ENCODE results near the gene ACOXL.
"Not testable (repeated sequence)": the region's sequence is repeated elsewhere in the genome, so short reads cannot be mapped to it uniquely, and the experiment has no call there.

Gene ACOXL

DNA sequence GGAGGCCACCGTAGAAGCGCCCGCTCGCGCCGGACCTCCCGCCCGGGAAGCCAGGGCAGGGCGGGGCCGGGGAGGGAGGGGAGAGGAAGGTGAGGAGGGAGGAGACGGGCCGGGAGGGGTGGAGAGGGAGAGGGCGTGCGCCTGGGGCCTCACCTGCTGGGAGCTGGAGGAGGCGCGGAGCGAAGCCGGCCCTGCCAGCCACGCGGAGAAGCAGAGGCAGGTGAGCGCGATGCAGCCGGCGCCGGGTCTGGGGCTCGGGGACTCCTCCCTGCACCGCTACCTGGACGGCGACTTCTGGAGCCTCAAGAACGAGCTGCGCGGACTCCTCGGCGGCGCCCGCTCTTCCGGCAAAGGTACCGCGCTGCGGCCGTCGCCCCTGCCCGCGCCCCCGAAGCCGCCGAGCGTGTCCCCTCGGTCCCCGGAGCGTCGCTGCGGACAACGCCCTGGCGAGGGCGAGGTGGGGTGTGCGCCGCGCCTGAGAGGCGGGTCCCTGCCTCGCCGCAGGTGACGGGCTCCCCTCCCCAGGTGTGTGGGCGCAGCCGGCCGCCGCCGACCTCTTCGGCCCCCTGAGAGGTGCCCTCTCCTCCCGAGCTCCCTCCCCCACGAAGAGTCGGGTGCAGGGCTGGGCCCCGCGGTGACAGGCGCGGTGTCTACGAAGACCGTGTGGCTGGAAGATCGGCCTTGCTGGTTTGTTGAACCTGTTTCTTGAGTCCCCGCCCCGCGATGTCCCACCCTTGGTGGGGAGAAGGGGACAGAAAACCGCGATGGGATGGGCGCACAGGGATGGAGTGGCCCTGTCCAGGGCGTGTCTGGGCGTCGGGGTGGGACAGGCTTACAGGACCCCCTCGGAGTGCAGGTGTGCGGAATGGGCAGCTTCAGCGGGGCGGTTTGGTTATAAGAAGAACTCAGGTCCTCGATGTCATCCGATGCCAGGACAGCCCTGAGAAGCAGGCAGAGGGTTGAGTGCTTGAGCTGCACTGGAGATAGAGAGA lies at the start of gene ACOXL:
ACOXL (plus strand) TSS at position 152 of the 992 bp plus-strand sequence. CDS start 35,817 bp downstream, outside the sequence.
- no peak for DNase-seq

DNA sequence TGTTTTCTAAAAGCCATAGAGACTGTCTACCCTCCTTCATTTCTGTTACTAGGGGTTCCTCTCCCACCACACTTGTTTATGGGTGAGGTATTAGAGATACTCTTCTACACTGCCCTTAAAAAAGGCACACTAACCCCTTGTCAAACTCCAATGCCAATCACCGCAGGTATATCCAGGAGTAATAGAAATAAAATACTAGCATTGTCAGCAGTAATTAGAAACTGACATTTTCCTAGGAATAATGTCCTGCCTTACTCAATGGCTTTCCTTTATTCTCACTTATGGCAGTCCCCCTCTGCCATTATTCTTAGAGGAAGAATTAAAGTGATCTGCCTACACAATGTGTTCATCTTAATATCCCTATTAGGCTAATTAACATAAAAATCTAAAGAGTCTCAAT lies 49.5 kb upstream of the ACOXL start:
- no peak for DNase-seq

DNA sequence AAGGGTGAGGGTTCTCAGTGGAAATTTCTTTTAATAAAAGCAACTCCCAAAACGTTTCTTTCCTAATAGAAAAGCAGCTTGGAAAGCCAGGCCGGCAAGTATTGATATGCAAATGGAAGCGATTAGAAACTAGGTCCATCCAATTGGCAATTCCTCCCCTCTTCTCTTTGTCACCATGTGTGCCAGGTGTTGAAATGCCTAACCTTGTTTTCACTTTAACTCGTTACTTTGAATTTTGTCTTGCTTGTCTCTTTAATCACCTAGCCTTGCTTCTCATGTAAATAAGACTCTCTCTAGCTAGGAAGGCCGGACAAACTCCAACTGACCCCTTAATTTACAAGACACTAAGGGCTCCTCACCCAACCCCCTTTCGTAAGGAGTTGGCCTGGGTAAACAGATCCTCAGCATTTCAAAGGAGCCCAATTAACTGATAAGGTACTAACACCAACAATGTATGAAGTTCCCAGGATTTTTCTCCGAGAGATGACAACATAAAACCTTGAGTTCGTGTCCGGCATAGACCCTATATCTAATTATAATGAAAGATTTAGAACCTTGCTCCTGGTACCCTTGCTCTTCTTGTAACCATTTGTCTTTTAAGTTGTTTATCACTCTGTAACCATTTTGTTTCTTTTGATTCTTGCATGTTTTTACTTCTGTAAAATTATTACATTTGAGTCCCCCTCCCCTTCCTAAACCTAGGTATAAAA lies 44.4 kb upstream of the ACOXL start:
- not testable (repeated sequence) for DNase-seq

DNA sequence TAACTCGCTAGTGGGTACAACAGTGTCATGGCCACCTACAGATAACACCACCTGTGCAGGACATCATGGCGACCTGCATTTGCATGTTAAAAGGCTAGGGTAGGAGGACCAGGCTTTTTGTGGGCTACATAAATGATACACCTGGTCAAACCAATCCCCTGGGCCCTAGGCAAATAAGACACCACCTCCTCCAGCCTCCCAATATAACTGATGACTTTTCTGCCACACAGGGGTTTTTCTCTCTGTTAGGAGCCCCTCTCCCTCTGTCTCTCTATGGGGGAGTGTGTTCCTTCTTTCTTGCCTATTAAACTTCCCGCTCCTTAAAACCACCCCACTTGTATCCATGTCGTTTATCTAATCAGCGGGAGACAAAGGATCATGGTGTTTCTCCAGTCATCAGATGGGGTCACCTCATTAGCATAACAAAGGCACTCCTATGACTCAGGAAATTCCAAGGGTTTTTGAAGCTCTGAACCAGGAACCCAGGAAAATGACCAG lies 43.7 kb upstream of the ACOXL start:
- DNase-seq = no peak

DNA sequence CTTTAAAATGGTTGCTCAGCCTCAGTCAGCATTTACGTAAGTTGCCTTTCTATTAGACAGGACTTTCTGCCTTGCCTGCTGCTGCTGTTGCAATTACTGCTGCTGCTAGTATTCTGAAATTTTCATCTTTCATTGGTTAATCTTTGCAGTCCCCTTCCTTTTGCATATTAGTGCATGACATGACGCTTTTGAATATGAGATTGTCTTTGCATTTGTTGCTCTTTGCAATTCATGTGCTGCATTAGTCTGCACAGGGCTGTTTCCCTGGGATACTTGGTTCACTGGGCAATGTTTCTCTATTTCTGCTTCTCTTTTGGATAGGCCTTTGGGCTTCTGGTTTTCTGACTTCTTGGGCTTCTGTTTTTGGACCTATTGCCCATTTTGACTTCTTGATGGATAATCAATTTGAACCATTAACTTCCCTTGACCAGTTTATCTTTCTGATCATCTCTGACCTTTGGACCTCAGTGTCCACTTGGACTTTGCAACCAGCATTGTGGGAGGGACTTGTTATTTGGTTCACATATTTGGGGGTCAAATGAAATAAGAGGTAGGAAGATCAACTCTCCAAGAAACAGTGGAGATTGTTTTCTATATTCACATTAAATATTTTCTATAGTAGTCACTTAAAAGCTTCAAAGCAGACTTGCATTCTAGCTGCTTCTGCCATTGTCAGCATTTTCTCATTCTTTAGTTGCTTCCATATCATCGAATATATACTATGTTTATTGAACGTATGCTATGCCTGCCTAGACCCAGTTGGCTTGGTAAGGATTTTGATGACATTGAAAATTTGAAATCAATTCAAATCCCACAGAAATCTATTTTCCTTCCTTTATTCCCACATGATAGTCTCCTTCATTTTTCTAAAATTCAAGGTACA lies 42.0 kb upstream of the ACOXL start:
- DNase-seq = no peak

DNA sequence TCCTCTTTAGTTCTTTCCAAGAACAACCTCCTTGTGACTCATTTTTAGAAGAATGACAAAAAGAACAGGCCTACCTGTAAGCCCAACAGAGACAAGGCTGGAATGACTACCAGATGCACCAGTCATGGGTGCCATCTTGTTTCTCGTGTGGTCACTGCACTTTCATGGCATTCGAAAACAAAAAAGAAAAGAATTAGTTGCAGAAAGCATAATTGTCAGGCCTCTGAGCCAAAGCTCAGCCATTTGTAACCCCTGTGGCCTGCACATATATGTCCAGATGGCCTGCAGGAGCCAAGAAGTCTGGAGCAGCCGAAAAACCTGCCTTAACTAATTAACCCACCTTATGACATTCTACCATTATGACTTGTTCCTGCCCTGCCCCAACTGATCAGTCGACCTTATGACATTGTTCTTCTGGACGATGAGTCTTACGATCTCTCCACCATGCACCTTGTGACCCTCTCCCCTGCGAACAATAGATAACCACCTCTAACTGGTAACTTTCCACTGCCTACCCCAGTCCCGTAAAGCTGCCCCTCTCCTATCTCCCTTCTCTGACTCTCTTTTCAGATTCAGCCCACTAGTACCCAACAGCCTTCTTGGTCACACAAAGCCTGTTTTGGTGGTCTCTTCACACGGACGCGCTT lies 40.6 kb upstream of the ACOXL start:
- DNase-seq = no peak

DNA sequence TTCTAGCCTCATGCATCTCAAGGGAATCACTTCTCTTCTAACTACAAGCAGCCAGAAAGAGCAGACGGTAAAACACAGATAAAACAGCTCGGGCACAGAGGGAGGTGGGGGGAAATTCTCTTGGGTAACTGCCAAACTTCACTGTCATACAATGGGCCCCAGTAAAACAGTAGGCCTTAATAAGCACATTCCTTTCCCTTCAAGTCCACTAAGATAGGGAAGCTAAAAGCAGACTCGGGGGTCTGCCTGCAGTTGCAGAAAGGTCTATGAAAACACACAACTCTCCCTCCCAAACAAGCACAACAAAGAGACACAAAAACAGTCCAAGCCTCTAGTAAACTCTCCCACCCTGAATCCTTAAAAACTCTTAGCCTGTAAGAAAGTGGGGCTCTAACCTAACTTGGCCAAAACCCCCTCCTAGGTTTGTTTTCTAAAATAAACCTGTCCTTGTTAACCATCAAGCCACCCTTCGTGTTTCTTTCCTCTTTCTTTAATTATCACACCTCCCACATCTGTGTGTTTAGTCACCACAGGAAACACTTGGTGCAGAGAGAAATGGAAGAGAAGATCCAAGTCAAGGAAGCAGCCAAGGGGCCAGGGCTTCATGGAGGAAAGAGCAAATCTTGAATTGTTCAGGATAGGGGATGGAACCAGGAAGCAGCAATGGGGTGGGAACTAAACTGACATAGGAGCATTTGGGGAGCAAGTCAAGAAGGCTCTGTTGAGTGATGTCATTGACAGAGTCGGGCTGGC lies 37.1 kb upstream of the ACOXL start:
- DNase-seq = not testable (repeated sequence)

DNA sequence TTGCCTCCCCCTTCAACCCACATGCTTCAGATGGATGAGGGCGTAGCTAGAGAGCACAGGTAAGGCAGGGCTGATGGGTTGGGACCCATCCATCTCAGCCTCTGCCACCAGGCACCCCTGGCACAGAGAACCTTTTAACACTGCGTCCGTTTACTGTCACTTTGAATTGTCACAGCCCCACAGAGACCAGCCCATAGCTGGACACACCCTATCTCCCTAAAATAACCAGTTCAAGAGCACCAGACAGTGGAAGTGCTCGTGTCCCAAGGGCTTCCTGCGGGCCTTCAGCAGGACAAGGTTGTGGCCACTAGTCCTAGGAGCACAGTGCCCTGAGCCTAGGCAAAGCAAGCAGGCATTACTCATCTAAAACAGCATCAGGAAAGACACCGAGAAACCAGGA lies 34.1 kb upstream of the ACOXL start:
- DNase-seq = not testable (repeated sequence)

DNA sequence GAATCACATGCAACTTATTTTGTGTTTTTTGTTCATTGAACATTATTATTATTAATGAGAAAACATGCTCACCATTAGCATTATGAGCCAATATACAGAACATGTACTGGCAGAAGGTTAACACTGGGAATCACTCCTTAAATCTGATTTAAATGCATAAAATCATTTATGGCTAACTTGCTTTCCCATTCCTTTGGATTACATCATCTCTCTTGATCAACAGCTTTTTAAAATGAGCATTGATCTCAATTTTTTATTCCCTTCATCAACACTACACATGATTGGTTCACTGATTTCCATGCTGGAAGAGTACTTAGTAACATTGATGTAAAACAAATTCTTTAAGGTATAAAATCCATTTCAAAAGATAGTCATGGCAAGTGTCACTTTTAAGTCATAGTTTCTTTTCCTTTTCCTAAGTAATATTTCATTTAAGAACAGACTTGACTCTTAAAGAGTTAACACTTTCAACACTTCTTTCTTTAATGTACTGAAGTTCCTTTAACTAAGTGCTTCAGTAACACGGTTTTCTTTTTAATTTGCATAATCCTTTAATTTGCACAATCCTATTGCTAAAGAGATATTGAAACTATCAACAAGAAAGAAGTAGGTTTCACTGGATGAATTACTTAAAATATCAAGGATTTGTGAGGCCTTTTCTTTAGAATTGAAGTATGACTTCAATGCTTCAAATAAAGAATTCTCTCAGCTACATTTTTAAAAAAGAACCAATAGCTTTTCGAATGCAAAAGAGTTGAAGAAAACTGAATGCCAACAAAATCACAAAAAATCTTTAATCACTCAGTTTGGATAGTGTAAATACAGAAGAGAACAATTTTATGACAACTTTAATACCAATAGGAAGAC lies 29.6 kb upstream of the ACOXL start:
- no peak for DNase-seq

DNA sequence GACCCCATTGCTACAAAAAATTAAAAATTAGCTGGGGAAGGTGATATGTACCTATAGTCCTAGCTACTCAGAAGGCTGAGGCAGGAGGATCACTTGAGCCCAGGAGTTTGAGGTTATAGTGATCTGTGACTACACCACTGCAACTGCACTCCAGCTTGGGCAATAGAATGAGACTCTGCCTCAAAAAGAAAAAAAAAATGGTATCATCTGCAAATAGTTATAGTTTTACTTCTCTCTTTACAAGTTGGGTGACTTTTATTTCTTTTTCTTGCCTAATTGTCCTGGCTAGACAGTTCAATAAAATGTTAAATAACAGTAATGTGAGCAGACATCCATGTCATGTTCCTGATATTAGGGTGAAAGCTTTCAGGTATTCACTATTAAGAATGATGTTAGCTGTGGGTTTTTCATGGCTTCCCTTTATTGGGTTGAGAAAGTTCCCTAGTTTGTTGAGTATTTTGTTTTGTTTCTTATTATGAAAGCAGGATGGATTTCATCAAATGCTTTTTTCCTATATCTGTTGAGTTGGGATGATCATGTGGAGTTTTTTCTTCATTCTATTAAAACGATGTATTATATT lies 24.9 kb upstream of the ACOXL start:
- DNase-seq = no peak

DNA sequence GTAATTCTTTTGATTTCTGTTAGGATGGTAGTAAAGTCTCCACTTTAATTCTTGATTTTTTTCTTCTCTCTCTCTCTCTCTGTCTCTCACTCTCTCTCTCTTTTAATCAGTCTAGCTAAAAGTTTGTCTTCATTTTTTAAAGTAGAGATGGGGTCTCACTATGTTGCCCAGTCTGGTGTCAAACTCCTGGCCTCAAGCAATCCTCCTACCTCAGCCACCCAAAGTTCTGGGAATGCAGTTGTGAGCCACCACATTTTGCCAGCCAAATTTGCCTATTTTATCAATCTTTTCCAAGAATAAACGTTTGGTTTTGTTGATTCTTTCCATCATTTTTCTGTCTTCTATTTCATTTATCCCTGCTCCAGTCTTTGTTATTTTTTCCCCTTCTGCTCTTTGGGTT lies 23.9 kb upstream of the ACOXL start:
- DNase-seq = no peak

DNA sequence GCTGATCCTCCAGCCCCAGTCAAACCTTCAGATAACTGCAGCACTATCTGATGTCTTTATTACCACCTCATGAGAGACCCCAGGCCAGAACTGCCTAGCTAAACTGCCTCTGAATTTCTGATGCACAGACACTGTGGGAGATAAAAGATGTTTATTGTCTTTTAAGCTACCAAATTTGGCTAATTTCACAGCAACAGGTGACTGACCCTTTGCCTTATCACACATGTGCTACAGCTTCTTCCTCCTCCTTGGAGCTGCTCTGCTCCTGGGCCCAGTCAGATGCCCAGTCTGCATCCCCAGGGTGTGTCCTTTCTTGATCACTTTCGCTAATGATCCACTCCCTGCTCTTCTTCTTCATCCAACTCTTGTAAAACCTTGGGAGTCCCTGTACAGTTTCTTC lies 19.6 kb upstream of the ACOXL start:
- no peak for DNase-seq

DNA sequence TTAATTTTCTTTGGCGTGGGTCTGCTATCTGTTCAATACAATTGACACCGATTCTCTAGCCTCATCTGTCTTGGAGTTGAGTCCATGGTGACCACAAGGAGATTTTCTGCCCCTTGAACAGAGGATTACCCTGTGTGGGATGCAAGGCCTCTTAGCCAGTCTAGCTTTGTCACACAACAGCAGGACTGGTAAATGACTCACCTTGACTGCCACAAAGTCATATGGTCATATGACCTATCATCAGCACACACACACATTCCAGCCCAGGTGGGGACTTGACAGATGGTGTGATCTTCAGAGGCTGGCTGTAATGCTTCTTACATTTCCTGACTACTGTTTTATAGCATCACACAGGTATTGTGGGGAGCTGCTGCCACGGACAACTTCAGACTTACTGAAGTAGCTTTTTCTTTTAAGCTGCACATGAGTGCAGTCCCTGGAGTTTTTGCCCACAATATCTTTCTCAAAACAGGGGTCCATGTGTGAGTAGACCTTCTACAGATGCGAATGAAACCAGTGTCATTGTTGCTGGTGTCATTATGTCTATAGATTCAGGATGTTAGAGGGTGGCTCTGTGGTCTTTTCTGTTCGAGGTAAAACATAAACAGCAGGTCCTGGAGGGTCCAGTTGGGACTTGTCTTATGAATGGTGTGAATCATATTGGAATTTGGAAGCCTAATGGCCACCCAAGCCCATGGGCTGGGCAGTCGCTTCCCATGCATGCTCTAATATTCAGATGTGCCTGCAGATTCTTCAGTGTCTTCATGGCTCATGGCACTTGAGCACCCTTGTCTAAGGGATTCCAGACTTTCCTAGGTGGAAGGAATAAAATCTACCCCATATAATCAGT lies 18.6 kb upstream of the ACOXL start:
- no peak for DNase-seq

DNA sequence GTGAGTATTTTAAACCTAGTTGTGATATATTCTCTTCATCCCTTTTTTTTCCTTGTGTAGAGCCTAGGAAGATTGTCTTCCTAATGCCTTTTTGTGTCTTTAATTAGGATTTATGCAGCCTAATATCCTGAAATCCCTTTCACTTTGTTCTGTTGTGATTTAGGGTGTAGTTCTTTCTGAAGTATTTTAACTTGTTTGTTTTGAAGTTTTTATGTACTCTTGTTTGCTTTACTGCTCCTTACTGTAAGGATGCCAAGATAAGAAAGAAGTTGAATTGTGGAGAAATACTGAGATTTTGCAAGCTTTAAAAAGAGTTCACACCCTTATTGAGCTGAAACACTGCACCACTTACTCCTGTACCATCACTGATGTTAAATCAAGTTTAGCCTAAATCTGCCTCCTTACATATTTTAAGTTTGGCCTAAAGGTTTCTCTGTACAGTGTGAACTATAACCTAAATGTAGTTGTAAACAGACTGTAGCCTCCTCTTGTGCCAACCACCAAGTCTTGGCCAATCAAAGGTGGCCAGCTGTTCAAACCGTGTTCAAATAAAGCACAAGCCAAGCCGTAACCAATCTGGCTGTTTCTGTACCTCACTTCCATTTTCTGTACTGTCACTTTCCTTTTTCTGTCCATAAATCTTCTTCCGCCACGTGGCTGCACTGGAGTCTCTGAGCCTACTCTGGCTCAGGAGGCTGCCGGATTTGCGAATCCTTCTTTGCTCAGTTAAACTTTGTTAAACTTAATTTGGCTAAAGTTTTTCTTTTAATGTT lies 17.7 kb upstream of the ACOXL start:
- DNase-seq = no peak

DNA sequence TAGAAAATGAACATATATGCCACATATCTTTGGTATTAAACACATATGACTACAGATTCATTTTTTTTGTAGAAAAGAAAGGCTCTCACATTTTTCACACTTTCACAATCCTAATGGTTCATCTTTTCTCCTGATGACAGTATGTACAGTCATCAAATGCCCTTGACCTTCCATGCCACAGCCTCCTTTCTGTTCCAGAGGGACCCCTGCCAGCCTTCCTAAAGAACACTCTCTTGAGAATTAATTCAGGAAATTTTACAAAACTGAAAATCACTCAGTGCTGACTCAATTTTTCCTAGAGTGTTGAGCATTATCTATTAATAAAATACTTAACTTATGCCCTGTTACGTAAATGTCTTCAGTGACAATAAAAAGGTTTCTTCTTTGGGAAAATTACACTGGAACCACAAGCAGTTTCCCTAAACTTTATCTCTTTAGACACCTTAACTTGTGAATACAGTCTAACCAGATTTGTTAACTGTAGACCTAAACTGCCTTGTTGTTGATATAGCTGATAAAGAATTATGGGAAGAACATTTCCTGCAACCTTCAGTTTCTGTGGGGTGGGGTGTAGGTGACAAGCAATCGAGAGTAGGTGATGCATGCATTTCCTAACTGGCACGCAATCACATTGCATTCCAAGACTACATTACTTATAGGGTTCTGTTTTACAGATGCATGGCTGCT lies 15.3 kb upstream of the ACOXL start:
- no peak for DNase-seq

DNA sequence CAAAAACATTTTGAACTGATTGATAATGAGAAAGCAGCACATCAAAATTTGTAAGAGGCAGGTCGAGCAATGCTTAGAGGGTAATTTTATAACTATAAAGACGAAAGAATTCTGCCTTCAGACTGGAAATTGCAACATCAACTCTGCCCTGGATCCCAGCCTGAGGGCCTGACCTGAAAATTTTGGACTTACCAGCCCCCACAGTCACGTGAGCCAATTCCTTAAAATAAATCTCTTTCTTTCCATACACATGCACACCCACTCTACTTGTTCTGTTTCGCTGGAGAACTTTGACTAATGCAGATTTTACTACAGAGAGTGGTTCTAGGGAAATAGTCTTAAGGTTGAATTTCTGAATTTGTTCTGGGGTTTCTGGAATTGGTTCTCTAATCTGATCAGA lies 14.6 kb upstream of the ACOXL start:
- no peak for DNase-seq

DNA sequence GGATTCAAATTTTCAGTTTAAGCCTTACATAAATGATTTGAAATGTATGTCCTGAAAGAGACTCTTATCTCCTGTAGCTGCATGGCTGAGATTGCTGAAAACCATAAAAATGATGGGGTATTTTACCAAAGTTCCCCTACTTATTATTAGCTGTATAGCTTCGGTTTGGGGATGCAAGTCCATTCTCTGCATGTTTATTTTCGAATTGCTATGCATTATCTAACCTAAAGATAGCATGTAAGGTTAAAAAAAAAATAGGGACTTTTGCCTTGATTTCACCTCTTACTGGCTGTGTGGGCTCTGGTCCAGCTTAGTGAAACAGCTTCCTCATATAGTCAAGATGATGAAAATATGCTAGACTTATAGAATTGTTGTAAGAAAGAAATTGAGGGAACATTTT lies 14.0 kb upstream of the ACOXL start:
- no peak for DNase-seq

DNA sequence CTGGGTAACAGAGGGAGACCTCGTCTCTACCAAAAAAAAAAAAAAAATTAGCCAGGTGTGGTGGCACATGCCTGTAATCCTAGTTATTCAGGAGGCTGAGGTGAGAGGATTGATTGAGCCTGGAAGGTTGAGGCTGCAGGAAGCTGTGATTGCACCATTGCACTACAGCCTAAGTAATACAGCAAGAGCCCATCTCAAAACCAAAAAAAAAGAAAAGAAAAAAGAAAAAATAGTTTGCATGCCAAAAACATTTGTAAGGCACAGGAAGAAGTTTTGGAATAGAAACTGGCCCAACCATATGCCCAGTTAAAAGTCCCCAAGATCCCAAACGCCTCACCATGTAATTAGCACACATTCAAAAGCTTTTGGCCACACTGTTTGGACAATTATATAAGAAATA lies 13.4 kb upstream of the ACOXL start:
- no peak for DNase-seq
